GM10266 (cell line): Measurements from ENCODE around the gene GADD45G.
A peak's percentile ranks its signal among the peaks of the same experiment; 100 is the strongest.

Experiments
- DNase-seq: peaks from one replicate; pipeline ENCODE4 v3.0.0; 2012; ENCODE audit errors: extremely low spot score
- CTCF ChIP-seq: IDR thresholded peaks from 2 replicates; pipeline ENCODE4 v1.5.1; 2012; ENCODE audit warnings: mild to moderate bottlenecking, low read depth; ENCODE audit not compliant: control insufficient read depth, insufficient read depth; ENCODE audit errors: missing control alignments

Gene GADD45G

GRCh38 chr9:89604729-89605464, at the start of gene GADD45G:
Gene GADD45G, plus strand, starts transcription at chr9:89605012. Its CDS starts 110 bp downstream, at chr9:89605122.
- TF ChIP-seq CTCF: no peak
- DNase-seq: peak; percentile 83

- DNase-seq: no peak
- no peak for TF ChIP-seq CTCF
Observed at GRCh38 chr9:89555036-89555415, 49.8 kb upstream of the GADD45G start.

- TF ChIP-seq CTCF: no peak
- DNase-seq: peak; percentile 37
Observed at GRCh38 chr9:89555451-89556375, 49.1 kb upstream of the GADD45G start.

- no peak for TF ChIP-seq CTCF
- no peak for DNase-seq
Observed at GRCh38 chr9:89558196-89558899, 46.5 kb upstream of the GADD45G start.

- no peak for TF ChIP-seq CTCF
Observed at GRCh38 chr9:89558948-89559347, 45.9 kb upstream of the GADD45G start.

GRCh38 chr9:89562186-89562814, 42.5 kb upstream of the GADD45G start:
- no peak for TF ChIP-seq CTCF
- no peak for DNase-seq

More at GRCh38 chr9:89558948-89559347, 45.9 kb upstream of the GADD45G start:
- DNase-seq: no peak
